GM12872 (cell line): ENCODE data around the gene ARL5A.

Experiments
- CTCF ChIP-seq: IDR thresholded peaks from 3 replicates; pipeline ENCODE4 v1.5.1; 2011; ENCODE audit warnings: low read depth, mild to moderate bottlenecking, low read length, moderate library complexity; ENCODE audit not compliant: insufficient read depth

Gene ARL5A

GRCh38 chr2:151828143-151828889 is at the start of gene ARL5A:
Gene ARL5A, minus strand, starts transcription at chr2:151828421. Its CDS starts 245 bp downstream, at chr2:151828176.
- no peak for TF ChIP-seq CTCF

- no peak for TF ChIP-seq CTCF
Observed at GRCh38 chr2:151872463-151872862, 44.2 kb upstream of the ARL5A start.

- no peak for TF ChIP-seq CTCF
Observed at GRCh38 chr2:151869291-151869690, 41.1 kb upstream of the ARL5A start.

- no peak for TF ChIP-seq CTCF
Observed at GRCh38 chr2:151862700-151863099, 34.5 kb upstream of the ARL5A start.

GRCh38 chr2:151861174-151861573 is 33.0 kb upstream of the ARL5A start:
- no peak for TF ChIP-seq CTCF

- TF ChIP-seq CTCF = no peak
Observed at GRCh38 chr2:151860613-151861146, 32.5 kb upstream of the ARL5A start.

GRCh38 chr2:151860210-151860609 is 32.0 kb upstream of the ARL5A start:
- no peak for TF ChIP-seq CTCF
